C4-2B (cell line): ENCODE data around the gene MRI1.
A peak's percentile ranks its signal among the peaks of the same experiment; 100 is the strongest.
"Not testable (repeated sequence)": the region's sequence is repeated elsewhere in the genome, so short reads cannot be mapped to it uniquely, and the experiment has no call there.

Experiments used
- H3K27ac ChIP-seq: fragments of 450-650 bp; 2 replicates; pipeline ENCODE4 v1.5.1; 2017
- CTCF ChIP-seq: fragments of 450-650 bp; conservative IDR thresholded peaks from 2 replicates; pipeline ENCODE4 v1.5.1; 2017; ENCODE audit warnings: mild to moderate bottlenecking
- ZFX ChIP-seq: fragments of 450-650 bp; IDR thresholded peaks from 2 replicates; pipeline ENCODE4 v1.6.1; 2017

MRI1 gene

DNA sequence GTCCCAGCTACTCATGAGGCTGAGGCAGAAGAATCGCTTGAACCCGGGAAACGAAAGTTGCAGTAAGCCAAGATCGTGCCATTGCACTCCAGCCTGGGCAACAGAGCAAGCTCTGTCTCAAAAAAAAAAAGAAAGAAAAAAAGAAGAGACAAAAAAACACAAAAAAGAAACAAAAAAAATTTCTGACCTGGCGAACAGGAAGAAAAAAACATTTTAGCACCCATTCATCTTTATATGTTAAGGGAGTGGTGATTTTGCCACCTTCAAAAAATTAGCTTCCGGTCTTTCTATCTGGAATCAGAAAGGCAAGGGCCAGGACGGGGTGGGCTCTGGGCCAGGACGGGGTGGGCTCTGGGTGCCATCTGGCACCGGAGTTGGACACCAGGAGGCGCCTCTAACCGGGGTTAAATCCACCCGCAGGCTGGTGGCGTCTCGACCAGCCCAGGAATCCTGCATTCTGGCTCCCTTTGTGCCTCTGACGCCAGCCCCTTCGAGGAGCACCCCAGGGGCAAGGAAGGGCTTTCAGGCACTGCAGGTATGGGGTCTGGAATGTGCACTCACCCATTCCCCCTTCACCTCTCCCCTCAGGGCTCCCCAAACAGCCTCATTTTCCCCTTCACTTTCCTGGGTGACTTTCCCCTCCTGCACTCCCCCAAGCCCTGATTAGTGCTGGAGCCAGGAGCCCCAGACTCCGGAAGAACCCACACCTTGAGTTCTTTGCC is 20.6 kb downstream of the MRI1 start:
- H3K27ac ChIP-seq = no peak overlapping the region
- TF ChIP-seq CTCF (peak; percentile 75), ZFX (no peak)

- TF ChIP-seq CTCF = no peak
- no peak for TF ChIP-seq ZFX
- no peak overlapping the region for H3K27ac ChIP-seq
These were observed 24.7 kb downstream of the MRI1 start for GRCh38 chr19:13788991-13789390.

GRCh38 chr19:13790354-13790753 is 26.0 kb downstream of the MRI1 start:
- TF ChIP-seq CTCF (no peak), ZFX (no peak)
- no peak overlapping the region for H3K27ac ChIP-seq

GRCh38 chr19:13793317-13793716 is 29.0 kb downstream of the MRI1 start:
- H3K27ac ChIP-seq = not testable (repeated sequence)

- H3K27ac ChIP-seq = peak overlapping the region; percentile 64
- TF ChIP-seq ZFX (no peak), CTCF (no peak)
These were observed 30.1 kb downstream of the MRI1 start for GRCh38 chr19:13794398-13794756.

GRCh38 chr19:13794757-13795589 is 30.7 kb downstream of the MRI1 start, which contains the start of gene ZSWIM4:
ZSWIM4 (plus strand) TSS chr19:13795443; CDS start chr19:13795649, 206 bp downstream.
- TF ChIP-seq ZFX (no peak), CTCF (no peak)
- peak within 1 kb of the TSS; percentile 64 for H3K27ac ChIP-seq

DNA sequence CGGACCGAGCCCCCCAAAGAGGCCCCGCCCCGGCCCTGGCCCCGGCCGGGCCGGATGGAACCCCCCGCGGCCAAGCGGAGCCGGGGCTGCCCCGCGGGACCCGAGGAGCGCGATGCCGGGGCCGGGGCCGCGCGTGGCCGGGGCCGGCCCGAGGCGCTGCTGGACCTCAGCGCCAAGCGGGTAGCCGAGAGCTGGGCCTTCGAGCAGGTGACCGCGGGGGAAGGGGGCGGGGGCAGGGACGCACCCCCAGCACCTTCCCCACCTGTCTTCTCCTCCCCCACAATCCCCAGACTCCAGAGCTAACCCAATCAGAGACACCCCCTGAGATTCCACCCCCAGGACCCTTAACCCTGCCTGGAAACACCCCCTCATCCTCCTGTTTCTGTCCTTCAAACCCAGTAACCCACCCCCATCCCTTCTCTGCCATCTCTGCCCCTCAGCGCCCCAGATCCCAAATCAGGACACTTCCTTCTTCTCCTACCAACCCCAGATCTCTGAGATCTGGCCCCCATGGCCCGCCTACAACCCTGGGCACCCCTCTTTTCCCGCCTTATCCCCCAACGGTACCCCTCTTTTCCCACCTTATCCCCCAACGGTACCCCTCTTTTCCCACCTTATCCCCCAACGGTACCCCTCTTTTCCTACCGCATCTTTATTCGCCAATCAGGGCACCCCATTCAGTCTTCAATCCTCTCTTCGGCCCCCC is 31.4 kb downstream of the MRI1 start:
- peak overlapping the region; percentile 64 for H3K27ac ChIP-seq
- no peak for TF ChIP-seq CTCF
- TF ChIP-seq ZFX = peak; percentile 47; the same call in 1 of the 2 replicates
